HG02571 (cell line): ENCODE results near the gene RERE.
"Not testable (repeated sequence)": the region's sequence is repeated elsewhere in the genome, so short reads cannot be mapped to it uniquely, and the experiment has no call there.

Source experiments
- ATAC-seq: cut with Tn5 transposase; IDR thresholded peaks from one replicate; pipeline ENCODE4 v1.9.1; 2021; ENCODE audit warnings: mild to moderate bottlenecking, moderate library complexity; ENCODE audit not compliant: unreplicated experiment

Gene RERE

GRCh38 chr1:8464377-8464776 is 353.1 kb downstream of the RERE start:
- ATAC-seq: no peak

DNA sequence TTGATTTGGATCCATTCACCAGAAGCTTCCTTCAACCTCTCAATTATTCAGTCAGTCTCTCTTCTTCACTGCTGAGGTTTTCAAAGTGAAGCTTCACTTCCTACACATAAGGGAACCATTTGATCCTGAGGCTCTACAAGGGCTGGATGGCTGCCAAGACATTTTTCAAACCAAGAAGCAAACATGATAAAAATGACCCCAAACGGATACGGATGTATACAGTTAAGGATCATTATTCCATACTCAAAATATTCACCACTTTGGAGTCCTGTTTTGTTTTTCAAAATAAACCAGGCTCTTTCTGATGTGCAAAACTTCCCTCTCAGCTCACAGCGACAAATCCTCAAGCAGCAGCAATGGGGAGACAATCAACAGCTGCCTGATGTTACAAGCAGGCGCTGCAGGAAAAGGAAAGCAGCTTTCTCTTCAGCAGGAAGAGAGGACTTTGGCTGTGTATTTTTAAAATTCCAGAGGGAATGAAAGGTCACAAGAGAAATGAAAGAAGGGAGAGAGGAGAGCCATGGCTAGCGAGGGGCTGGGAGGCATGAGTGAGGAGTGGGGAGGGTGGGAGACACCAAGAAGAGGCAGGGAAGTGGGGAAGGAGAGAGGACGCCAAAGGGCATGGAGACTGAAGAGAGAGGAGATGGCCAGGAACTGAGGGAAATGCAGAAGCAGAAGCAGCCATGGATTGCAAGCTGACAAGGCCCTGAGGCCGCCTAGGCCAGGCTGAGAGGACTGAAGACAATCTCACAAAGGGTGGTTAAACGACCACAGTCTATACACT is 354.1 kb downstream of the RERE start:
- ATAC-seq: no peak

DNA sequence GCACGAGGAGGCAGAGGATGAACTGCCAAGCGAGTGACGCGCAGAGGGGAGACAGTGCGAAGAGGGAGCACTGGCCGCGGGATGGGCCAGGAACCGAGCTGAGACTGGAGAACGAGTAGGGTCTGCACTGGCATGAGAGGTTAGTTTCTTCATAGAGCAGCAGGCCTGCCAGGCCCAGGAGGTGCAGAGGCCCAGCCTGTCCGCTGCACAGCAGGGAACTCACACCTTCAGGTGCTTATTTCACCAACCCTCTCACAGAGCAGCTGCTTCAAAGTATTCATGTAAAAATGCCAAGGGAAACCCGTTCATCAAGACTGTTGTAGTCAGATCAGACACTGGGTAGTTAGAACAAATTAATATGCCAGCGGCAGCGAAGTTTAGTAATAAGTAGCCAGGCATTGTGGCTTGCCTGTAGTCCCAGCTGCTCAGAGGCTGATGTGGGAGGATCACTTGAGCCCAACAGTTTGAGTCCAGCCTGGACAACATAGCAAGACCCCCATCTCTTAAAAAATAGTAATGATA is 355.0 kb downstream of the RERE start:
- no peak for ATAC-seq

DNA sequence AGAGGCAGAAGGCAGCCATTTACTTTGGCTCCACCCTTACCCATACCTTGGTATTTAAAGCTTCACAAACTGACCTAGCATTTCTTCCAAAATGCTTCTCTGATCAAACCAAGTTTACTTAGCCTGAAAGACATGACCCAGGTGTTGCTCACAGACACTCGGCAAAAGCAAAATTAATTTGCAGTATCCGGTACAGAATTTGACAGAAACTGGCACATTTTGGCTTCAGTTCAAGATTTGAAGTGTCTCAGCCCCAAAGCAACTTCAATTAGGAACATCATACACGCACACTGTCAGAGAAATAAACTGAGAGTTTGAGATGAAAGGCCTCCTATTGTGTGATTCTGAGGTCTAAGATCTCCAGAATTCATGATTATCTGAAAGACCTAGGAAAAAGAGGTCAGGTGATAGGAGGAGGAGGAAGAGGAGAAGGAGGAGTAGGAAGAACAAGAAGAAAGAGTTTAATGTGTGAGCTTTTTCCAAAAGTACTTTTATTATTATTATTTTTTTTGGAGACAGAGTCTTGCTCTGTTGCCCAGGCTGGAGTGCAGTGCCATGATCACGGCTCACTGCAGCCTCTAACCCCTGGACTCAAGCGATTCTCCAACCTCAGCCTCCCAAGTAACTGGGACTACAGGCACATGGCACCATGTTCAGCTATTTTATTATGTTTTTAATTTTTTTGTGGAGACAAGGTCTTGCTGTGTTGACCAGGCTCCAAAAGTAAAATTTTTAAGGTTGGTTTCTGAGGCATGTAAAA is 355.9 kb downstream of the RERE start:
- ATAC-seq: no peak

GRCh38 chr1:8460784-8461183 is 356.7 kb downstream of the RERE start:
- ATAC-seq: no peak

GRCh38 chr1:8460132-8460544 is 357.3 kb downstream of the RERE start:
- no peak for ATAC-seq

- no peak for ATAC-seq
Observed at GRCh38 chr1:8458607-8459006, 358.8 kb downstream of the RERE start.

- ATAC-seq: no peak
Observed at GRCh38 chr1:8457760-8458381, 359.6 kb downstream of the RERE start.

DNA sequence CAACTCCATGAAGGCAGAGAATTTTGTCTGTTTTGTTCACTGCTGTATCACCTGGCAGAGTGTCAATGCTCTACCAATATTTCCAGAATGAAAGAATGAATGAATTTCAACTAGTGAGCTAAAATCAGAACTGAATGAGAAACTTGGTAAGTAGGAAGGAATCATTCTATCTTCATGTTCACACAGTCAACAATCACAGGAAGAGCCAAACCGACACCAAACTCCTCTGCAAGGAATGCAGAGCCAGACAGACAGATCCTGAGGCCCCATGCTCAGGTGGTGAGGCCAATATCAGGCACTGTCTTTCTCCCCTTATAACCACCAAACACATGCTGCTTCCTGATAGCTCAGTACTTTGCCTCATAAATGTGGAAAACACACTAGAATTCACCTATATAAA is 360.4 kb downstream of the RERE start:
- ATAC-seq: no peak

DNA sequence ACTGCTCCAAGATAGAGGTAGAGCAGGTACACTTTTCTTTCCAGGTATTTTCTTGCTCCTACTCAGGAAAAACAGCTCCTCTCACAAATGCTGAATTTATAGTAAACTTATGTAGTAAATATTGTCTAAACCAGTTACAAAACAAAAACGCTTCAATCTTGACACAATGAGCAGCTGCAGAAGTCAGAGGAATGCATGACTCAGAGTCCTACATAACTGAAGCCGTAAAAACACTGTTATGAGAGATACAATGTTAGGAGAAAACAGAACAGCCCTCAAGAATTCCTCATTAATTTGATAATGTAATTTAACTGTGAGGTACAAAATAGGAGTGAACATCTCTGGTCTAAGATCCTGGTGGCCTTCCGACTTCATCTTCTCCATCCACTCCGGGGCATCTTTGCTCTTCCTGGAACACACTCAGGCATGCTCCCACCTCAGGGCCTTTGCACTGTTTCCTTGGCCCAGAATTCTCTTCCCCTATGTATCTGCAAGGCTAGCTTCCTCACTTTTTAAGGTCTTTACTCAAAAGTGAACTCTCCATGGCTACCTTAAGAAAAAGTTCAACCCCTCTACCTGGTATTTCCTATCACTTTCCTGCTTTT is 361.0 kb downstream of the RERE start:
- ATAC-seq: no peak

GRCh38 chr1:8455700-8456307 is 361.6 kb downstream of the RERE start:
- ATAC-seq: no peak

DNA sequence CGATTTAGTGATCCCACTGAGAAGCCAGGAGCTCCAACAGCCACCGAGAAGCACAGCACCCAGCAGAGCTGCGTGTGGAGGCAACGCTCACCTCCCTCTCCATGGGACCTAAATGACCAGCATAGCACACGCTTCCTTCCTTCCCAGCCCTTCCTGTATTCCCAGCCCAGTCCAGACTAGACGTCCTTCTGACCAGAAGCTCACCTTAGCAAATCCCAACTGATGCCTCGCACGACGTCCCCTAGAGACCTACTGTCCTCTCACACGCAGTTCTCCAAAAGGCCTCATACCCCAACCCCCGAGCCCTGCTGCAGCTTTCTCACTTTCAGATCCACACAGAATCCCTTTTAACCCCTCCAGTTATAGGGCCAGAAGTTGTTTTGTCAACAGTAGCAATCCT is 367.1 kb downstream of the RERE start:
- ATAC-seq: no peak

GRCh38 chr1:8448911-8449661 is 368.4 kb downstream of the RERE start:
- ATAC-seq: no peak

DNA sequence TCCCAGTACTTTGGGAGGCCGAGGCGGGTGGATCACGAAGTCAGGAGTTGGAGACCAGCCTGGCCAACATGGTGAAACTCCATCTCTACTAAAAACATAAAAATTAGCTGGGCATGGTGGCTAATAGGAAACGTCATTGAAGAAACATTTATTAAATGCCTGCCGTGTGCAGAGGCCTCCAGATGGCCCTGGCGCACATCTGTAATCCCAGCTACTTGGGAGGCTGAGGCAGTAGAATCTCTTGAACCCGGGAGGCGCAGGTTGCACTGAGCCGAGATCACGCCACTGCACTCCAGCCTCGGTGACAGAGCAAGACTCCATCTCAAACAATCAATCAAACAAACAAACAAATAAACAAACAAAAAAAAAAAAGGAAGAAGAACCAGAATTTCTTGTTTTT is 368.9 kb downstream of the RERE start:
- not testable (repeated sequence) for ATAC-seq

GRCh38 chr1:8447616-8448150 is 369.8 kb downstream of the RERE start:
- no peak for ATAC-seq

GRCh38 chr1:8446119-8446518 is 371.3 kb downstream of the RERE start:
- not testable (repeated sequence) for ATAC-seq

GRCh38 chr1:8443558-8444194 is 373.8 kb downstream of the RERE start:
- ATAC-seq: no peak

DNA sequence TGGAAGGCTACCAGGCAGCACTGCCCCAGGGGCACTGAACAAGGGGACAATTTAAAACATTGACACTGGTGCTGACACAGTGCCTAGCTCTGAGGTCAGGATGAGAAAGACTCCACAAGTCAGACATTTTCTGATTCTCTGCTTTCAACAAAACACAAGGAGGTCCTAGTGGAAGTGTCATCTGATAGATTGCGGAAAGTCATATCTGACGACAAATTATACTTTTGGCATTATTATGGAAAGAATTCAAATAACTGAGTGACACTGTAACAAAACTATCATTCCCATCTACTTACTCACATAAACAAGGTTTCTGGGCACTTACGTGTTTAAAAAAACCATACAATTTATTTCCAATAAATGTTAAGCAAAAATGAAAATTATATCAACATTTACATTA is 376.0 kb downstream of the RERE start:
- no peak for ATAC-seq

GRCh38 chr1:8439015-8439702 is 378.3 kb downstream of the RERE start:
- ATAC-seq: no peak
